HG03558 (cell line): Measurements from ENCODE around the gene OR2A25.
"Not testable (repeated sequence)": the region's sequence is repeated elsewhere in the genome, so short reads cannot be mapped to it uniquely, and the experiment has no call there.

ENCODE experiments used
- ATAC-seq: cut with Tn5 transposase; IDR thresholded peaks from one replicate; pipeline ENCODE4 v1.9.1; 2021; ENCODE audit warnings: moderate number of reproducible peaks; ENCODE audit not compliant: unreplicated experiment; ENCODE audit errors: extremely low read depth

OR2A25 gene, protein sequence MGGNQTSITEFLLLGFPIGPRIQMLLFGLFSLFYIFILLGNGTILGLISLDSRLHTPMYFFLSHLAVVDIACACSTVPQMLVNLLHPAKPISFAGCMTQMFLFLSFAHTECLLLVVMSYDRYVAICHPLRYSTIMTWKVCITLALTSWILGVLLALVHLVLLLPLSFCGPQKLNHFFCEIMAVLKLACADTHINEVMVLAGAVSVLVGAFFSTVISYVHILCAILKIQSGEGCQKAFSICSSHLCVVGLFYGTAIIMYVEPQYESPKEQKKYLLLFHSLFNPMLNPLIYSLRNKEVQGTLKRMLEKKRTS

DNA sequence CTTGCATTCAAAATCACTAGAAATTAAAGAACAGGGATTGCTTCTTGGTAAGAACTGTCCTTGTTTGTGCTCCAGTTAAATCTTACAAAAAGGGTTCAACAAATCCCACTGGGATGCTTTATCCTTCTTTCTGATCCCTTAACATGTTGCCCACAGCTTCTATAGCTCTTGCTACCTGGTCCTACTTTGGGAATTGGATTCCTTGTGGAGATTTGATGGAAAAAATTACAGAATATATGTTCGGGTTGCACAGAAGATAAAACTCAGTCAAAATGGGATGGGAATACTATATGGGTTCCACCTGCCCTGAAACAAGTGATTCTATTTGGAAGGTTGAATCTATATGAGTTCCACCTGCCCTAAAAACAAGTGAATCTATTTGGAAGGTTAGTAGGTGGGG, at the start of gene OR2A25:
Gene OR2A25, plus strand, starts transcription at position 301 of the 400 bp plus-strand sequence. CDS start 4,409 bp downstream, outside the sequence.
- no peak for ATAC-seq

- no peak for ATAC-seq
These were observed 49.3 kb upstream of the OR2A25 start for GRCh38 chr7:144020340-144020739.

GRCh38 chr7:144022169-144022568, 47.4 kb upstream of the OR2A25 start:
- no peak for ATAC-seq

GRCh38 chr7:144023171-144023827, 46.3 kb upstream of the OR2A25 start:
- ATAC-seq = no peak

- no peak for ATAC-seq
These were observed 45.4 kb upstream of the OR2A25 start for GRCh38 chr7:144024213-144024612.

- ATAC-seq = no peak
These were observed 43.3 kb upstream of the OR2A25 start for GRCh38 chr7:144026203-144026883.

DNA sequence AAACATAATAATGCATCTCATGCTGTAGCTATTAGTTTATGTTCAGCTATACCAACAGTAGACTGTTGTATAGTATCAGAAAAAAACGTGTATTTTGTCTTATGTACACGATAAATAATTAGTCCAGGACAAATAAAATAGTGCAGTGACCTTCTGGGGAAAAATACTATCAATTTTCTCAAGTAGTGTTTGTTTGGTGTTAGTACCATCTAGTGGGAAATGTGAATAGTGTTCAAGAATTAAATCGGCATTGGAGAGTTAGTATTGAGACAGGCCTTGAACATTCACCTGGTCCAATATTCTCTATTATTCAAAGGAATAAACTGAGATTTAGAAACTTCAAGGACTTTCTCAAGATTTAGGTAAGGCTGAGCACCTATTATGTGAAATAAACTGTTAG, 42.5 kb upstream of the OR2A25 start:
- no peak for ATAC-seq

- ATAC-seq = no peak
These were observed 41.6 kb upstream of the OR2A25 start for GRCh38 chr7:144027974-144028373.

DNA sequence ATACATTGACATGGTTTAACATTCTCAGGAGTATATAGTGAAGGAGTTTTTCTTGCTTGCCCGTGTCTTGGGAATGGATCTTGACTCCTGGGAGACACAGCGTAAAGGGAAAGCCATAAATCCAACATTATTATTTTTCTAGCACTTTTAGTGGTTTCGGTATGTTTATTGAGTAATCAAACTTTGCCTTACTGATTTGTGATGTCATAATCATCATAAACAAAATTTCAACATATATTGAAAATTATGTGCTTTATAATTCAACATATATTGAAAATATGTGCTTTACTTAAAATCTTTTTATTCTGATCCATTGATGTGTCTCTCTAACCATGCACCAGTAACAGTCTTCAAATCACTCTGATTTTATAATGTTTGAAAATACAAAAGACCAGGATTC, 41.1 kb upstream of the OR2A25 start:
- no peak for ATAC-seq

DNA sequence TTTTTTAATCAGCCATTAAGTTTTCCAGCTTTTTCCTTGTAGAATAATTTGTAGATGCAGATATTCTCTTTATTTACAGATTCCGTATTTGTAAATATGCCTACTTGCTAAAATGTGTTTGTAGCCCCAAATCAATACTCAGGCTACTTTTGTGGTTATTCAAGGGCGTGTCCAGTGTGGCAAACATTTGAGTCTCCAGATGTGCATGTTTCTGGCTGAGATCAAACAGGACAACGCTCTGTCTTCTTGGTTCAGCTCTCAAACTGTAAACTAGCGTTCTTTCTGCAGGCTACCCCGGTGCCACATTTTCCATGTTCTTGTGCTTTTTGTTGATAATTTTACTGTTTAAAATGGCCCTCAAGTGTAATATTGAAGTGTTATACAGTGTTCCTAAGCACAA, 37.1 kb upstream of the OR2A25 start:
- ATAC-seq = no peak

DNA sequence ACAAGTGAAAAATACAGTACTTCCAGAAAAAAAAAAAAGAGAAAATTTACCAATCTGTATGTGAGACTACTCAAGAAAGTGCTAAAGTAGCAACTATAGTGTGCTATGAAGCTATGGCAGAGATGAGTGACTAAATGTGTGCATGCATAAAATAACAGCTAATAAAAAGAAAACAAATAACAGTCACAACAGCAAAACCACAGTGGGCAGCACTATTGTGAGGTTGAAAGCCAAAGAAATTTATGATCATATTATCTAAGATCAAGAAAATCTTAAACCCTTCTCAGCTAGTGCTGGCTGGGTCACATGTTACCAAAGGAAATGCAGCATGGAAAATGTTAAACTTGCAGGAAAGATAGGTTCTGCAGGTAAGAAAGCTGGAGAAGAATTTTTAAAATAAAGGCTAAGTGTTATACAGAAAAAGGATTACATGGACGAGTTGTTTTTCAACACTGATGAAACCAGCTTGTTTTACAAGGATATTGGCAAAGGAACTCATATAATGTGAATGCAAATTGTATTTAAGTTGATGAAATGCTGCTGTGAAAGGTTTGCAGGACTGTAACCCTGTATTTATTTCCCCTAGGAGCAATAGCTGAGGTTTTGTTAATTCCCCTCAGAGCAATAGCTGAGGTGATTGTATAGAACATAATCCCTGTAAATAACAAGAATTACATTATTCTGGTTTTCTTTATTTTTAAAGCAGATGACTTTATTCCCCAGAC, 36.5 kb upstream of the OR2A25 start:
- no peak for ATAC-seq

GRCh38 chr7:144035385-144035784, 34.2 kb upstream of the OR2A25 start:
- no peak for ATAC-seq

GRCh38 chr7:144036302-144036885, 33.2 kb upstream of the OR2A25 start:
- ATAC-seq = no peak

- no peak for ATAC-seq
These were observed 32.1 kb upstream of the OR2A25 start for GRCh38 chr7:144037414-144038035.

DNA sequence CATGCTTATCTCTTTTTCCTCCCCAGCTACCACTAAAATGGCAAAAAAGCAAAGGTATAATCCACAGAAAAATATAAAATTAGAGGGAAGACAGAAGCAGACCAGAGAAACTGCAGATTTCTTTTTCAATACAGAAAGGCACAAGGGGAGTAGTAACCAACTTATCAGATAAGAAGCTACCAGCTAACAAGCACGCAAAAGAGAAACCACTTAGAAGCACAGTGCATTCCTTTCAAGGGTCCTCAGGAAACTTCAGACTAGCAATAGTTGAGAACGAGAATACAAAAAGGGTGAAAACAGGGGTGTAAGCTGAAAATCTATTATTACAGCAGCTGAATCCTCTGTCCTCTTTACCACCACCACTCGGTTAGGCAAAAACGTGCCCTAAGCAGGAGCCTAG, 30.7 kb upstream of the OR2A25 start:
- ATAC-seq = no peak

GRCh38 chr7:144048648-144049047, 21.0 kb upstream of the OR2A25 start, which contains the start of gene OR2A5:
OR2A5 (plus strand) TSS chr7:144048948; CDS start chr7:144050402, 1,454 bp downstream.
- no peak for ATAC-seq

DNA sequence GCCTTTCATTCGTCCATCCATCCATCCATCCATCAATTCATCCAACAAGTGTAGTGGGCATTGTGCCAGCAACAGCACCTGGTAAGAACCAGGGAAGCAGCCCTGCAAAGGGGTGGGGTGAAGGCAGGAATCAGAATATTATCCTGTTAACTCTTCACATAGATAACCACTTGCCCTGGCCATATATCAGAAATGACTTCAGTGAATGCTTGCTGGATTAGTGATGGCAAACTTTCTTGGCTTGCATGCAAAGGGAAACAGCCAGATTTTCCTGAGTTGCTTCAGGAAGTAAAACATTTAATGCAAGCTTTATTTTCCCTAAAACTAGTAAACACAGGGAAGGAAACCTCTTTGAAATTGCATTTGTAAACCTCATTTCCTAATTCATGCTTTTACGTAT, 20.1 kb upstream of the OR2A25 start:
- no peak for ATAC-seq

GRCh38 chr7:144050093-144050492, 19.5 kb upstream of the OR2A25 start:
- no peak for ATAC-seq

GRCh38 chr7:144050884-144051283, 18.7 kb upstream of the OR2A25 start:
- ATAC-seq = not testable (repeated sequence)

- ATAC-seq = no peak
These were observed 11.7 kb upstream of the OR2A25 start for GRCh38 chr7:144057954-144058353.
